HuH-7 (cell line): ENCODE measurements around the gene GAB1.

Source experiments
- DNase-seq: peaks from one replicate; pipeline ENCODE4 v3.0.0; 2011; ENCODE audit warnings: low spot score

Gene GAB1

GRCh38 chr4:143389579-143390195 is 53.0 kb downstream of the GAB1 start:
- no peak for DNase-seq

GRCh38 chr4:143390764-143391163 is 54.1 kb downstream of the GAB1 start:
- DNase-seq = no peak

- no peak for DNase-seq
Observed at GRCh38 chr4:143391261-143391660, 54.6 kb downstream of the GAB1 start.

GRCh38 chr4:143391895-143392294 is 55.2 kb downstream of the GAB1 start:
- no peak for DNase-seq

GRCh38 chr4:143393195-143393594 is 56.5 kb downstream of the GAB1 start:
- DNase-seq = no peak

GRCh38 chr4:143394739-143395453 is 58.2 kb downstream of the GAB1 start:
- DNase-seq = no peak

GRCh38 chr4:143396695-143397094 is 60.0 kb downstream of the GAB1 start:
- DNase-seq = no peak

GRCh38 chr4:143397335-143397734 is 60.7 kb downstream of the GAB1 start:
- no peak for DNase-seq

- DNase-seq = no peak
Observed at GRCh38 chr4:143397887-143398286, 61.2 kb downstream of the GAB1 start.

GRCh38 chr4:143399113-143399949 is 62.7 kb downstream of the GAB1 start:
- no peak for DNase-seq

GRCh38 chr4:143400082-143400481 is 63.4 kb downstream of the GAB1 start:
- no peak for DNase-seq

GRCh38 chr4:143402776-143403552 is 66.3 kb downstream of the GAB1 start:
- no peak for DNase-seq

- DNase-seq = no peak
Observed at GRCh38 chr4:143403553-143403820, 66.8 kb downstream of the GAB1 start.

- DNase-seq = no peak
Observed at GRCh38 chr4:143404555-143404954, 67.9 kb downstream of the GAB1 start.

- DNase-seq = no peak
Observed at GRCh38 chr4:143405075-143405730, 68.5 kb downstream of the GAB1 start.

GRCh38 chr4:143406523-143406922 is 69.8 kb downstream of the GAB1 start:
- DNase-seq = peak; percentile 10

GRCh38 chr4:143407474-143407873 is 70.8 kb downstream of the GAB1 start:
- DNase-seq = no peak

- DNase-seq = no peak
Observed at GRCh38 chr4:143407888-143408287, 71.2 kb downstream of the GAB1 start.

- DNase-seq = no peak
Observed at GRCh38 chr4:143410015-143410414, 73.3 kb downstream of the GAB1 start.

GRCh38 chr4:143411527-143412419 is 75.1 kb downstream of the GAB1 start:
- DNase-seq = no peak

- no peak for DNase-seq
Observed at GRCh38 chr4:143412420-143412758, 75.7 kb downstream of the GAB1 start.
